T-helper 22 cell (primary cell): Measurements from ENCODE around the gene EYA4.

ENCODE experiments used
- DNase-seq: peaks from one replicate; pipeline ENCODE4 v3.0.0-alpha.2; 2020; ENCODE audit warnings: low read depth

Gene EYA4

DNA sequence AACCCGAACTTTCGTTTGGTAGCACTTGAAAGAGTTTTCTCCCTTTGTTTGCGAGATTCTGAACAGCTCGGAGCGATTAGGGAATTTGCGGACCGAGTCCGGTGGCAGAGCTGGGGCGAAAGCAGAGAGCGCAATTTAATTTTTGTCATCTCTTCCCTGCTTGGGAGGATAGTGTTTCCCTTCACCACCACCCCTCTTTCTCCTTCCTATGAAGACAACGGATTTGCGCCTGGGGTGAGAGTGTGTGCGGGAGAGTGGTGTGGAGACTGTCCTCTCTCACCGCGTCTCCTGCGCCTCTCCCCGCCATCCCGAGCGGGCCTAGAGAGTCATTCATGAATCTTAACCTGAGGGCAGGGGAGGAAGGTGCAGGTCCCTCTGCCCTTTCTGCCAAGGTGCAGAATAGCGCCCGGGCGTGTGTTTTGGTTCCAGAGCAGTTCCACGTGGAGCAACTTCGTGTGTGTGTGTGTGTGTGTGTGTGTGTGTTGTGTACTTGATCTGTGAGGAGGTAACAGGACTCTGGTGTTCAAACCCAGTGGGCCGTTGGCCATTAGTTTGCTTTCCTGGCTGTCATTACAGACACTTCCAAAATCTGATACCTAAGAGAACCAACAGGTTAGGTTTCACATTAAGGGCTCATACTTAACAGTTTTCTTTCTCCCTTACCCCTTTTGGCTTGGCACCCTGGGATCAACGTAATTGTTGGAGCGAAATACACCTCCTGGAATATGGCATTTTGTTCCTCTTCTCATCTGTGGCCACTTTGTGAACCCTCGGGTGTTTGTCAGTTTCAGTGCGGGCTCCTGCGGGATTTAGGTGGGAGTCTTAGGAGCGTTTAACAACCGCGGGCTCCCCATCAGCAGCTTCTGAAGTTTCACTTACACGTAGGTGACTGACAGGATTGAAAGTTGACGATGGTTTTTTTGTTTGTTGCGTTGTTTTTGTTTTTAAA, 1.8 kb downstream of the EYA4 start:
- DNase-seq, result no peak

- no peak for DNase-seq
Measured at GRCh38 chr6:133243723-133244305, 2.7 kb downstream of the EYA4 start.

- DNase-seq, result no peak
Measured at GRCh38 chr6:133244519-133244918, 3.4 kb downstream of the EYA4 start.

- no peak for DNase-seq
Measured at GRCh38 chr6:133245007-133245406, 3.9 kb downstream of the EYA4 start.

- DNase-seq, result no peak
Measured at GRCh38 chr6:133245422-133245903, 4.3 kb downstream of the EYA4 start.

GRCh38 chr6:133247581-133247980, 6.4 kb downstream of the EYA4 start:
- no peak for DNase-seq

GRCh38 chr6:133248241-133249001, 7.3 kb downstream of the EYA4 start:
- no peak for DNase-seq

DNA sequence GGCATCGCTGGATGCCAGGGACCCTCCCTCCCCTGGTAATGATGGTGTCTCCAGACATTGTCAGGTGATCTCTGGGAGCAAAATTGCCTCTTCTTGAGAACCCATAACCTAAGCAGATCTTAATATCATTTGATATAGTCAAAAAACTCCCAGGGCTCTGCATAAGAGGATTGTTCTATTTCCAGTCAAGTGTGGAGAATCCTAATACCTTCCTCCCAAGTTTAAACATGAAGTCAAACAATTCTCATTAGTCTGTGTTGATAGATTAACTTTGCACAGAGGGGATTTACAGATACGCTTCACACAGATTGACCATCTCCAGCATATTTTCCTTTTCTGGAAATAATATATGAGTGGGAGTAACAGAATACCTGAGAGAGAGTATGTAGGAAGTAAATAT, 10.5 kb downstream of the EYA4 start:
- DNase-seq, result no peak

DNA sequence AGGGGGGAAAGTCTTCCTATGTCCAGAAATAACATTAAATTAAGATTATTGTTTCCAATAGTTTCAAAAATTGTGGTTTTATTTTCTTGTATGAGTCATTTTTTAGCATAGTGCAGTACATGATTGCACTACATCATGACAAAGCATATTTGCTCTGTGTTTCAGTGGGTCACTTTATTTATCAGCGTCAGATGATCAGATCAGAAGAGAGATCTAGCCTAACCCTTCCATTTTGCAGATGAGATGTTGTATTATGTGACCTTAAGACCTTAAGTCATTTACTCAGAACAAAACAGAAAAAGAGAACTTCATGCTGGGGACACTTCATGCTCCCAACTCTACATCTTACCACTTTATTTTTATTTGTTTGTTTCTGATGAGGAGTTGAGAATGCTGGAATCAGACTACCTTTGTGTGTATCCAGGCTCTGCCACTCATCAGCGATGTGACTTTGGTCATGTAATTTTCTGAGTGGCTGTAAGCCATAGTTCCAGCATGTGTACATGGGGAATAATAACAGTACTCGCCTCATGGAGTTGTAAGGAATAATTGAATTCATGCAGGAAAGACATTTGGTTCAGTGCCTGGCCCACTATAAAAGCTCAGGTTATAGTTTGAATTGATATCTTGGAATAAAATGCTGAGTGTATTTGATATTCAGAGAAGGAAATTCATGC, 13.5 kb downstream of the EYA4 start:
- no peak for DNase-seq

DNA sequence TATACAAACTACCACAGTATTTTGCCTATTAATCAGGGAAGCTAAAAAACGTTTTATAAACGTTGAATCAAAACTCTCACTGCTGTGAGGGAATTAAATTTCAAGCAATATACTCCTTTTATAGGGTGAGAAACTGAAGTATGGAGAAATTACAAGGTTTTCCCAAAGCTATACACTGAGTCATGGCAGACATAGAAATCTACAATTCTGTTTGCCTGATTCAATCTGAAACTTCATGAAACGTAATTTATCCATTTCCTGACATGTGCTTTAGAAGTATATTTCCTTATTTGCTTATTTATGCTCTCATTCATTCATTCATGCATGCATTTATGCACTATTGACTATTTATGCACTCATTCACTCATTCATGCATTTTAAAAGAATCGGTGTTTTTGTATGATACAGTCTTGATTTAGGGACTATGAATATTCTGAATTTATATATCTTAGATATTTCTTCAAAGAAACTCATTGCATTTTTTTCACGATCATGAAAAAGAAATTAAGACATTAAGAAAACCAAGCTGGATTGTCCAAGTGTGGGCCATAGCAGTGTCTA, 16.5 kb downstream of the EYA4 start:
- no peak for DNase-seq

DNA sequence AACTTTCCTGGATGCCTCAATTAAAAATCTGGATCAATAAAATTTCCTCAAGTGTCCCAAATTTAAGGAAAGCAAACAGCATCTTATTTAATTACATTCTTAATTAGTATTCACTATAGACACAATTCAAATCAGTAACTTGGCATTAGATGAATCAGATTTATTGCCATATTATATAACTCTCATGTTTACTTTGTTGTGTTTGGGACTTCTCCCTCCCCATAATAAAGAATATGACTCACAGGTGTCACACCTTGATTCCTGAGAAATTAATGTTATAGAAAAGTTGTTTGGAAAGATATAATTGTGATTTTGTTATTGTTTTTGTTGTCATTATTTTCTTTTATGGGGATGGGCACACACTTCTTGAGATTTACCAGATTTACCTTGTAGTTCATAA, 18.4 kb downstream of the EYA4 start:
- no peak for DNase-seq

- no peak for DNase-seq
Measured at GRCh38 chr6:133262804-133263203, 21.6 kb downstream of the EYA4 start.

- no peak for DNase-seq
Measured at GRCh38 chr6:133265066-133265465, 23.9 kb downstream of the EYA4 start.

GRCh38 chr6:133266186-133266585, 25.0 kb downstream of the EYA4 start:
- DNase-seq, result no peak

GRCh38 chr6:133268621-133269020, 27.5 kb downstream of the EYA4 start:
- no peak for DNase-seq

GRCh38 chr6:133274813-133275212, 33.7 kb downstream of the EYA4 start:
- no peak for DNase-seq

DNA sequence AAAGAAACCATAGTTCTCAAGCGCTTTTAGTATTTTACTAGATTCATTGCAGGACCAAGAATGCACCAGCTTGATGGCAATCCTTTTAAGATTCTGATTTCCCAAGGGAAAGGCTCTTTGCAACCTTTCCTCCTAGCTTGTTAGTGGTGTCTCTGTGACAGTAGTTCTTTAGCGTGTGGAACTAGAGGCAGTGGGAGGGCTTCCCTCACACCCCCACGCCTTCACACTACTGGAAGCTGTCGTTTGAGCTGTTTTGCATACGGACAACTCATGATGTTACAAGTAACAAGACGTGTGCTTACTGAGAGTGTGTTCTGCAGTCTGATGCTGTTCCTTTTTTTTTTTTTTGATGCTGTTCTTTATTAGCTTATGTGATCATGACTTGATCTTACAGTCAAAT, 34.1 kb downstream of the EYA4 start:
- DNase-seq, result no peak

DNA sequence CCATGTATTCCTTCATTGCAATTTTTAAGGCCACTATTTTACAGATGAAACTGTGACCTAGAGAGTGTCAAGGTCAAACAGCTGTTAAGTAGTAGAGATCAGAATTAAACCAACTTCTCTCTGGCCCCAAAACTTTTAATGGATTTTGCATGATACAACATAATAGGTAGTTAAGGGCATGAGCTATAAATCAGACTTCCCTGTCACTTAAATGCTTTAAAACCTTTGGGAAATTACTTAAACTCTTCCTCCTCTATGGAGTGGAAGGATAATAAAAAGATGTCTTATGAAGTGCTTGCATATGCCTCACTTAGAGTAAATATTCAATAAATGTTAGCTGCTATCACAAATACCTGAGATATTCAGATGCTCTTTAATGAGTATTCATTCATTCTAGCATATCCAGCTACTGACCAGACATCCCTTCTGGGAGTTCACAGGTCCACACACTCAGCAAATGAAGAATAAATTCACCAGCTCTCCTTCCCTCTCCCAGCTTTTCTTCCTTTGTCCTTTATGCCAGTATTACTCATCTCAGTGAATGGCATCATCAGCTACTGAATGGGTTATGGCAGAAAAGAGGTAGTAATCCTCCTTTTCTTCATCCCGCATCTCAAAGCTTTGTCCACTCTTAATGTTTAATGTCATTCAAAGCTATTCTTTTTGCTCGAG, 36.2 kb downstream of the EYA4 start:
- DNase-seq, result no peak

DNA sequence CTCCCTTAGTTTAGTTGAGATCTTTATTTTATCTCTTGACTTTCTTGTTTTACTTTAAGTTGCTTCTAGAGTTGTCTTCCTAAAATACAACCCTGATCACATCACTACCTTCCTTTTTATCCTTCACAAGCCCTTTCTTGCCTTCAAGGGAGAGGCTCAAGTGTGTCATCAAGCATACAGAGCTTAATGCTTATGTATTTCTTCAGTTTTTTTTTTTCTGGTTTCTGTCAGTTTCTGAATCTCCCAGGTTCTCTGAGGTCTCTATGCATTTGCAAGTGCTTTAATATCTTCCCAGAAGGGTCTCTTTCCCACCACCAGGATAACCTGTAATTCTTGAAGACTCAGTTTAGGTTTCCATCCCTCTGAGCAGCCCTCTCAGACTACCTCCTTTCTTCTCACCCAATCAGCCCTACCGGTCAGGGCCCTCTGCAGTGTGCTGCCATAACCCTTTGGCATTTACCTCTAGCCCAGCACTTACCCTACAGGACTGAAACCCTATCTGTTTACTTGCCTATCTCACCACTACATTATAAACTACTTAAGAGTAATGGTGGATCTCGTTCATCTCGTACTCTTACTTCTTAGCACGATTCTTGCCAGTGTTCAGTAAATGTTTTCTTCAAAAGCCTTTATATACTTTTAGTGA, 36.9 kb downstream of the EYA4 start:
- DNase-seq, result no peak

DNA sequence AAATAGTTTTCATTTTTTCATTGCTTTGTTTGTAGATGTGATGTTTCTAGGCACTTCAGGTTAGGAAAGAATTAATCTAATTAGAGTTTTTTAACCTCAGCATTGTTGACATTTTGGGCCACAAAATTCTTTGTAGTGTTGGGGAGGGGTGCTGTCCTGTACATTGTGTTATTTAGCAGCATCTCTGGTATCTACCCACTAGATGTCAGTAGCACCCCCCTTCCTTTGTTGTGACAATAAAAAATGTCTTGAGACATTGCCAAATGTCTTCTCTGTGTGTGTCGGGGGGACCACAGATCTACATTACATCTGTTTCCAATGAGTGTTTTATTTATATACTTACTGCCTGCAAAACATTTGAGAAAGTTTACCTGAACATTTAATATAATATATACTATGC, 45.6 kb downstream of the EYA4 start:
- no peak for DNase-seq

- DNase-seq, result no peak
Measured at GRCh38 chr6:133288662-133289061, 47.5 kb downstream of the EYA4 start.
